IPS-20b (cell line): ENCODE data around the gene KLRF2.

ENCODE experiments used
- H3K27ac ChIP-seq: one replicate; pipeline ENCODE4 v1.5.1; 2013; ENCODE audit warnings: low read length
- H3K27me3 ChIP-seq: 2 replicates; pipeline ENCODE4 v1.6.1; 2013; ENCODE audit warnings: mild to moderate bottlenecking, low read length, inconsistent platforms; ENCODE audit not compliant: insufficient read depth
- H3K36me3 ChIP-seq: 2 replicates; pipeline ENCODE4 v1.6.1; 2013; ENCODE audit warnings: low read depth, mild to moderate bottlenecking, inconsistent platforms, low read length, moderate library complexity; ENCODE audit not compliant: insufficient read depth
- H3K4me1 ChIP-seq: 2 replicates; pipeline ENCODE4 v1.6.1; 2013; ENCODE audit warnings: mild to moderate bottlenecking, control low read depth, inconsistent platforms, low read length, moderate library complexity; ENCODE audit not compliant: insufficient read depth
- H3K4me3 ChIP-seq: 2 replicates; pipeline ENCODE4 v1.5.1; 2013; ENCODE audit warnings: mild to moderate bottlenecking, low read length, inconsistent platforms
- H3K9ac ChIP-seq: 2 replicates; pipeline ENCODE4 v1.6.1; 2013; ENCODE audit warnings: low read depth, mild to moderate bottlenecking, inconsistent platforms, low read length, moderate library complexity
- H3K9me3 ChIP-seq: 2 replicates; pipeline ENCODE4 v1.6.1; 2013; ENCODE audit warnings: mild to moderate bottlenecking, low read depth, low read length, inconsistent platforms; ENCODE audit not compliant: insufficient read depth

Gene KLRF2

DNA sequence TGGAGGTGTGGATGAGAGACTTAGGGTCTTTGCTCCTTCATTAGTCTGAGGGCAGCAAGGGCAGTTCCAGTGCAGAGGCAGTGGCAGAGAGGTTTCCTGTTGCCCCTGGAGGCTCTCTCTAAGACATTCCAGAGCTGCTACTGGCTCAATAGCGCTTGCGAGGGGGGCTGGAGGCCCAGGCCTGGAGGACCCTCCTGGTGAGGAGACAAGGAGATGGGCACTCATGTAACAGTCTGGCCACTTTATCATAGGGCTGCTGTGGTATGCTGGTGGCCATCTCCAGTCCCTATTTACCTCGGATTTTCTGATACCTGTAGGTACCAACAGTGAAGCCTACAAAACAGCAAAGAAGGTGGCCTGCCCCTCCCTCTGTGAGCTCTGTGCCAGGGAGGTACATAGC, 38.2 kb downstream of the KLRF2 start:
- no peaks in the 10 kb centered on the region for H3K9me3 ChIP-seq
- H3K4me1 ChIP-seq, result no peaks in the 10 kb centered on the region
- H3K4me3 ChIP-seq, result no peak overlapping the region
- H3K27ac ChIP-seq, result no peak overlapping the region
- H3K27me3 ChIP-seq, result no peaks in the 10 kb centered on the region
- H3K9ac ChIP-seq, result no peak overlapping the region
- H3K36me3 ChIP-seq, result no peaks in the 10 kb centered on the region

DNA sequence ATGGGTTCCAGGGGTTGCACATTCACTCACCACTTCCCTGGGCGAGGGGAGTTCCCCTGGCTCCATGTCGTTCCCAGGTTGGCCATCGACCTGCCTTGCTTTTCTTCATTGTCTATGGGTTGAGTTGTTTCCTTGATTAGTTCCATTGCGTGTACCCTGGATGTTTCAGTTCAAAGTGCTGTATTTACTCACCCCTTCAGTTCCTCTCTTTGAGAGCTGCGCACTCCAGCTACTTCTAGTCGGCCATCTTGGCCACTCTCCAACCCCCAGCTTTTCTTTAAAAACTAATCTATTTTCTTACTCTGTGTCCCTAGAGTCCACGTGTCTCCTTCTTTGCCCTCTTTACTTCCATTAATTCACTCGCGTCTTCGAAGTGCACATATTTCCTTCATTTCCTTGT, 39.2 kb downstream of the KLRF2 start:
- Histone ChIP-seq H3K27ac (no peak overlapping the region), H3K4me3 (no peak overlapping the region), H3K4me1 (no peaks in the 10 kb centered on the region)

DNA sequence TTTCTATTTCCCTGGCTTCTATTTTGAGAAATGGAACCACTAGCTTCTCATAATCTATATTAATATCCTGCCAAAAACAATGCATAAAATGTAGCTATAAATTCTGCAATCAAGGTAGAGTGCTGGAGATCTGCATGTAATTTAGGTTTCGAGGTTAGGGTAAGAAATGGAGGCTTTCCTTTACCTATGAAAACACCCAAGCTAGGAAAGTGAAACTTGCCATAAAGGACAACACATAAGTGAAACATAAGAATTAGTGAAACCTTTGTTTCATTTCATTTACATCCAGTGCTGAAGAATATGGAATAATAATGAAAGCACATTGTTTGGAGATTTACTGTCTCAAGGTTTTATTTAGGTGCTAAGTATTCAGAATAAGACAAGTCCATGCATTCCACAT, 41.1 kb downstream of the KLRF2 start:
- H3K9me3 ChIP-seq, result no peaks in the 10 kb centered on the region
- no peaks in the 10 kb centered on the region for H3K36me3 ChIP-seq
- no peak overlapping the region for H3K4me3 ChIP-seq
- H3K27me3 ChIP-seq, result no peaks in the 10 kb centered on the region
- H3K27ac ChIP-seq, result no peak overlapping the region
- no peaks in the 10 kb centered on the region for H3K4me1 ChIP-seq
- H3K9ac ChIP-seq, result no peak overlapping the region

More for the DNA sequence above, 39.2 kb downstream of the KLRF2 start:
- Histone ChIP-seq H3K9ac (no peak overlapping the region), H3K27me3 (no peaks in the 10 kb centered on the region), H3K9me3 (no peaks in the 10 kb centered on the region), H3K36me3 (no peaks in the 10 kb centered on the region)

DNA sequence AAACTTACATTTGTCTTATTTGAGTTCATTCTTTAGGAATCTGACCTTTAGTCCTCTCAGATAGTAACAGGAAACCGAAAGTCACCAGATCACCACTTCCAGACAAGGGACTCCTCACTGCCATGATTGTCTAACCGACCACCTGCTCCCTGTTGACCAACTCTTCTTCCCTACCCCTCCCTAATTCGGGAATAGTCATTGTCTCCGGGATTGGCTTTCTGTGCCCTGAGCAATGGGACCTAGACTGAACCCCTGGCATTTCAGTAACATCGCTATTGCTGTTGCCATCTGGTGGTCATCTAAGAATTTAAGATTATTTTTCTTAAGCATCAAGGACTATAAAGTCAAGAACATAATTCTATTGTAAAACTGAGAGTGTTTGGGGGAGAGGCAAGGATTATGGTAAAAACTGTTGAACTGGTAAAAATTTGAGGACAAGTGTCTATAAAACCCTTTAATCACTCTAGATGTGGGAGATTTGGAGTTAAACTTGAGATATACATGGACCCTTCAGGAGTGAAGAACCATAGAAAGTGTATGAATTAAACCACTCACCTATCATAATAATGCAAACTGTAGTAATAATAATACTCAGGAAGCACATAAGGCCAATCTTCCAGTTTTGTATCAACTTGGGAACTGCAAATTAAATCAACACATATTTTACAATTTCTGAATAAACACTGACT, 44.6 kb downstream of the KLRF2 start:
- H3K4me3 ChIP-seq, result no peak overlapping the region

DNA sequence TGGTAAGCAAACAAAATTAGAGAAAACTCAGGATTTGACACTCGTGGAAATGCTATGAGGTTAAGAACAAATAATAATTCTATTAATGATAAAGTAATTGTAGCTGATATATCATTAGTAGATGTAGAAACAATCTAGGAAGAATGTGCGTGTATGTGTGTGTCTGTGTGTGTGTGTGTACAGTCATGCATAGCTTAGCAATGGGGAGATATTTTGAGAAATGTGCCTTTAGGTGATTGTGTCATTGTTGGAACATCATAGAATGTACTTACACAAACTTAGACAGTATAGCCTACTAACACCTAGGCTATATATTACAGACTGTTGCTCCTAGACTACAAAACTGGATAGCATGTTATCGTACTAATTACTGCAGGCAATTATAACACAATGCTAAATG, 45.6 kb downstream of the KLRF2 start:
- Histone ChIP-seq H3K9ac (no peak overlapping the region), H3K36me3 (no peaks in the 10 kb centered on the region), H3K4me1 (no peaks in the 10 kb centered on the region), H3K9me3 (no peaks in the 10 kb centered on the region), H3K27me3 (no peaks in the 10 kb centered on the region), H3K4me3 (no peak overlapping the region), H3K27ac (no peak overlapping the region)

More for the DNA sequence above, 44.6 kb downstream of the KLRF2 start:
- H3K36me3 ChIP-seq, result no peaks in the 10 kb centered on the region
- no peak overlapping the region for H3K9ac ChIP-seq
- no peaks in the 10 kb centered on the region for H3K27me3 ChIP-seq
- H3K4me1 ChIP-seq, result no peaks in the 10 kb centered on the region
- no peaks in the 10 kb centered on the region for H3K9me3 ChIP-seq
- no peak overlapping the region for H3K27ac ChIP-seq

DNA sequence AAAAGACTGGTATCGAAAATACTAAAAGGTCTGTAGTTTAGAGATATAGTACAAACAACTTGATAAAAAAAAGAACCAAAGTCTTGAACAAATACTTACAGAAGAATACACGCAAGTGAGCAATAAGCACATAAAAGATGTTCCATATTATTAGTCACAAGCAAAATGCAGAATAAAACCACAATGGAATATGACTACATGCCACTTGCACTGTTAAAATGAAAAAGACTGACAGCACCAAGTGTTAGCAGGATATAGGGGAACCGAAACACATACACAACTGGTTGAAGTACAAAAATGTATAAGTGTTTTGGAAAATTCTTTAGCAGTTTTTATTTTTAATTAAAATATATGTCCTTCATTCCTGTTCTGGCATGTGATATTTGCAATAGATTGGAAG, 47.3 kb downstream of the KLRF2 start:
- H3K4me1 ChIP-seq, result no peaks in the 10 kb centered on the region
- H3K27me3 ChIP-seq, result no peaks in the 10 kb centered on the region
- H3K36me3 ChIP-seq, result no peaks in the 10 kb centered on the region
- no peak overlapping the region for H3K27ac ChIP-seq
- H3K4me3 ChIP-seq, result no peak overlapping the region
- no peaks in the 10 kb centered on the region for H3K9me3 ChIP-seq
- no peak overlapping the region for H3K9ac ChIP-seq

DNA sequence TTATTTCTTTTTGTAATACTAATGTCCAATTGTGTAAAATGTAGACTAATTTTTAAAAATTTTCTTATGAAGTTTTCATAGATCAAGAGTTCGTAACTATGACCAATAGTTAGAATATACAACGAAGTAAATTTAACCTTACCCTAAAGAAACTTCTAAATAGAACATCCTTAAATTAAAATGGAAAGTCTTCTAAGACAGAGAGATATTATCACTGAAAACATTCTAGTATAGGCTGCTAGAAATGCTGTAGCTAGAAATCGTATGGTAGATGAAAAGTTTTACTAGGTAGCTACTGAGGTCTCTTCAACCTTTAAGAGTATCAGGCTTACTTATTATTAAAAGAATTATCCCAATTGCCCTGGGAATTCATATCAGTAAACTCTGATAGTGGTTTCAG, 50.0 kb downstream of the KLRF2 start:
- Histone ChIP-seq H3K27me3 (no peaks in the 10 kb centered on the region), H3K27ac (no peak overlapping the region), H3K4me3 (no peak overlapping the region), H3K9me3 (no peaks in the 10 kb centered on the region), H3K4me1 (no peaks in the 10 kb centered on the region), H3K9ac (no peak overlapping the region), H3K36me3 (no peaks in the 10 kb centered on the region)

DNA sequence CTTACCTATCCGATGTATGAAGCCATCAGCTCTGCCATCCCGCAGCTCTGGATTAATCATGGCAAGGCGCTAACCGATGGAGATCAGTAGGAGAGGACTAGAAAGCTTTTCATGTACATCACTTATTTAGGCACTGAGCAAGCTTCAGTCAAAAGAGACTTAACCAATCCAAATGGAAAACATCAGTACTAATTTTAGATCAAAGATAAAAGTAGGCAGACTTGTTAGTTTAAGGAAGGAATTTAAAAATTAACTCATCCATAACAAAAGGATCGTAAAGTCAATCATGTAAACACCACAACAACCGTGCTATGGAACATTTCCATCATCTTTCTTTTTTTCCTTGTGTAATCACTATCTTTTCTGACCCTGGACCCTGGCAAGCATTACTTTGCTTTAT, 51.0 kb downstream of the KLRF2 start, which contains the start of gene CLEC2A:
CLEC2A (minus strand) TSS at position 101 of the 400 bp plus-strand sequence; CDS start at position 60, 41 bp downstream.
- no peaks in the 10 kb centered on the region for H3K36me3 ChIP-seq
- no peaks in the 10 kb centered on the region for H3K9me3 ChIP-seq
- H3K4me3 ChIP-seq, result no peak within 1 kb of the TSS
- no peaks in the 10 kb centered on the region for H3K4me1 ChIP-seq
- H3K9ac ChIP-seq, result no peak within 1 kb of the TSS
- no peaks in the 10 kb centered on the region for H3K27me3 ChIP-seq
- no peak within 1 kb of the TSS for H3K27ac ChIP-seq

DNA sequence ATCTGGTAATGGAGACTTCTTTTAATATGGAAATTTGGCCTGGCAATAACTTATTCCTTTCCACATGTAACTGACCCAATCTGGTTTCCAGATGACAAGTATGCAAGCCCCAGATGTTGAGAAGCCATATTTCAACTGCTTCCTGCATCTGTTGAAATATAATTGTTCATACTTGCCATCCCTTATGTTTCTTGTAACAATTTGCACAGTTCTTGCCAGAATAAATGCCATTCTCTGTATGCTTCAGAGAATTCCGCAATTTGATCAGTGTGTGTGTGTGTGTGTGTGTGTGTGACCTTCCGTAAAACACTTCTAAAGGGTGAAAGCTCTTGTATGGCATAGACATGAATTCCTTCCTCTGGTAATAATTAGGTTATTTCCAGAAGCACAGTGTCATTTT, 52.7 kb downstream of the KLRF2 start:
- Histone ChIP-seq H3K9ac (no peak overlapping the region), H3K4me1 (no peaks in the 10 kb centered on the region), H3K9me3 (no peaks in the 10 kb centered on the region), H3K4me3 (no peak overlapping the region), H3K27me3 (no peaks in the 10 kb centered on the region), H3K36me3 (no peaks in the 10 kb centered on the region), H3K27ac (no peak overlapping the region)

DNA sequence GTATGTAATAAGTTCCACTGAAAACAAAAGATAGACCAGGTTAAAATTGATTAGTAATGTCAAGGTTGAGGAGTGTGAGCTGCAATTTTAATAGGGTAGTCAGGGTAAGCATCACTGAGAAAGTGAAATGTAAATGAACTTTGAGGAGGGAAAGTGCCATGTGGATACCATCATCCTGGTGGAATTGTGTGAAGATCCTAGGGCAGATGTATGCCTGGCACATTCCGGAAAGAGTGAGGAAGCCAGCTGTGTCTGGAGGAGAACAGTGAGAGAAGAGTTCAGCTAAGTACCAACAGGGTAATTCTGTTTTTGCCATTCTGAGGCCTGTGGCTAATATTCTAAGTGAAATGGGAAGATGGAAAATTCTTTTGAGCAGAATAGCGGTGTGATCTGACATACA, 53.7 kb downstream of the KLRF2 start:
- Histone ChIP-seq H3K9me3 (no peaks in the 10 kb centered on the region), H3K36me3 (no peaks in the 10 kb centered on the region), H3K4me3 (no peak overlapping the region), H3K4me1 (no peaks in the 10 kb centered on the region), H3K27ac (no peak overlapping the region), H3K9ac (no peak overlapping the region), H3K27me3 (no peaks in the 10 kb centered on the region)

DNA sequence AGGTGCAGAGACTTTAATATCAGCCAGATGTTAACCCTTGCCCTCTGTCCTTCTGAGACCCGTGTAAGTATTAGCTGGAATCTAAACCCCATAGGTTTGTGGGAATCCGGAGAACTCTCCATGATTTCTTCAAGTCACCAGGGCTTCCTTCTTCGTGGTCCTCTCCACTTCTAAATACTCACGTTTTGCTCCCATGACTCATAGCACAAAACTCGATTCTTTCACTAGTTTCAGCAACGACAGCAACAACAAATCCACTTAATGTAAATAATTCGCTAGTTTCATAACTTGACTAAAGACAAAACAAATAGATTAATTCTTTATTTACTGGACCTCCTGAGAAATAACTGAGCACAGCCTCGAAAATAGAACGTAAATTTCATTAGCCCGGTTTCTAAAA, 55.3 kb downstream of the KLRF2 start:
- Histone ChIP-seq H3K4me1 (no peaks in the 10 kb centered on the region), H3K27me3 (no peaks in the 10 kb centered on the region), H3K27ac (no peak overlapping the region), H3K4me3 (no peak overlapping the region), H3K9ac (no peak overlapping the region), H3K9me3 (no peaks in the 10 kb centered on the region), H3K36me3 (no peaks in the 10 kb centered on the region)

DNA sequence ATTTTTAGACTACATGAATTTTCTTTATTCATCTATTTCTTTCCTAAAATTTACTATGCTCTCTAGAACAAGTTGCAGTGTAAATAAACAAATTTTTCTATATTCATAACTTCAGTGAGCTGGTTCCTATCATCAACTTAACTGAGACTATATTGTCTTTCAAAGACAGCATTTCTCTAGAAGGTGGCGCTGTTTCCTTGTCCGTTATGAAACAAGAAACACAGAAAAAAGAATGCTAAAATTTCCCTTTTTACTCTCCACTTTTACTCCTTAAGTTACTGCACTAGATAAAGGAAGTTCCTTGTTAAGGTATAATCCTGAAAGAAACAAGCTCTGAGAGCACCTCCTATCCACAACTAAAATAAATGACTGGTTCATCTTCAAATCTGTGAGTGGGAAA, 59.1 kb downstream of the KLRF2 start:
- Histone ChIP-seq H3K4me3 (no peak overlapping the region), H3K36me3 (no peaks in the 10 kb centered on the region), H3K27me3 (no peaks in the 10 kb centered on the region), H3K27ac (no peak overlapping the region), H3K9ac (no peak overlapping the region), H3K4me1 (no peaks in the 10 kb centered on the region), H3K9me3 (no peaks in the 10 kb centered on the region)
